ENCODE results near the gene PGLYRP3.

Gene PGLYRP3

GRCh38 chr1:153312570-153313186 is at the start of gene PGLYRP3:
PGLYRP3 (minus strand) TSS chr1:153312952; CDS start chr1:153310665, 2,287 bp downstream.
- TF ChIP-seq ZNF274 (IDR thresholded peaks at IDR 0.05; ENCODE audit: low read depth, low read length) = no peak
- no peak within 1 kb of the TSS for H3K4me3 ChIP-seq (ENCODE audit: low read length)

GRCh38 chr1:153362187-153362775 is 49.5 kb upstream of the PGLYRP3 start:
- no peak for TF ChIP-seq ZNF274 (IDR thresholded peaks at IDR 0.05; ENCODE audit: low read depth, low read length)
- H3K4me3 ChIP-seq (ENCODE audit: low read length) = no peak overlapping the region

- no peak overlapping the region for H3K4me3 ChIP-seq (ENCODE audit: low read length)
- no peak for TF ChIP-seq ZNF274 (IDR thresholded peaks at IDR 0.05; ENCODE audit: low read depth, low read length)
Observed at GRCh38 chr1:153361480-153362109, 48.8 kb upstream of the PGLYRP3 start.

GRCh38 chr1:153360592-153361479 is 48.1 kb upstream of the PGLYRP3 start:
- TF ChIP-seq ZNF274 (IDR thresholded peaks at IDR 0.05; ENCODE audit: low read depth, low read length) = no peak

GRCh38 chr1:153360190-153360589 is 47.4 kb upstream of the PGLYRP3 start:
- TF ChIP-seq ZNF274 (IDR thresholded peaks at IDR 0.05; ENCODE audit: low read depth, low read length) = no peak
- no peak overlapping the region for H3K4me3 ChIP-seq (ENCODE audit: low read length)

More at GRCh38 chr1:153360592-153361479, 48.1 kb upstream of the PGLYRP3 start:
- no peak overlapping the region for H3K4me3 ChIP-seq (ENCODE audit: low read length)

- TF ChIP-seq ZNF274 (IDR thresholded peaks at IDR 0.05; ENCODE audit: low read depth, low read length) = no peak
- H3K4me3 ChIP-seq (ENCODE audit: low read length) = no peak overlapping the region
Observed at GRCh38 chr1:153359241-153359640, 46.5 kb upstream of the PGLYRP3 start.

- TF ChIP-seq ZNF274 (IDR thresholded peaks at IDR 0.05; ENCODE audit: low read depth, low read length) = no peak
- no peak overlapping the region for H3K4me3 ChIP-seq (ENCODE audit: low read length)
Observed at GRCh38 chr1:153358691-153358975, 45.9 kb upstream of the PGLYRP3 start.

GRCh38 chr1:153357853-153358690 is 45.3 kb upstream of the PGLYRP3 start, which contains the start of gene S100A9:
S100A9 (plus strand) TSS chr1:153357854; CDS start chr1:153358284, 430 bp downstream.
- H3K4me3 ChIP-seq (ENCODE audit: low read length) = no peak within 1 kb of the TSS
- TF ChIP-seq ZNF274 (IDR thresholded peaks at IDR 0.05; ENCODE audit: low read depth, low read length) = no peak

GRCh38 chr1:153357076-153357852 is 44.5 kb upstream of the PGLYRP3 start:
- no peak for TF ChIP-seq ZNF274 (IDR thresholded peaks at IDR 0.05; ENCODE audit: low read depth, low read length)
- H3K4me3 ChIP-seq (ENCODE audit: low read length) = no peak overlapping the region

- TF ChIP-seq ZNF274 (IDR thresholded peaks at IDR 0.05; ENCODE audit: low read depth, low read length) = no peak
- no peak overlapping the region for H3K4me3 ChIP-seq (ENCODE audit: low read length)
Observed at GRCh38 chr1:153356392-153357075, 43.8 kb upstream of the PGLYRP3 start.

- TF ChIP-seq ZNF274 (IDR thresholded peaks at IDR 0.05; ENCODE audit: low read depth, low read length) = no peak
- no peak overlapping the region for H3K4me3 ChIP-seq (ENCODE audit: low read length)
Observed at GRCh38 chr1:153355445-153356071, 42.8 kb upstream of the PGLYRP3 start.

Data from GM08714 (cell line).